Measurements from ENCODE around the gene NDUFV1. TPM values are rescaled to one million over a fixed set of nuclear protein-coding genes. Genes with fewer than 3 reads are reported as not detected.

NDUFV1 gene
- total RNA-seq, 1 donor from 2014 or later = 180 TPM

- no peaks in the 10 kb centered on the region for H3K27me3 Mint-ChIP-seq (ENCODE audit: unreplicated experiment)
- DNase-seq (ENCODE audit: extremely low spot score, unreplicated experiment) = peak; percentile 94
- no peaks in the 10 kb centered on the region for H3K9me3 Mint-ChIP-seq (ENCODE audit: unreplicated experiment)
- H3K27ac Mint-ChIP-seq (ENCODE audit: unreplicated experiment) = peak within 1 kb of the TSS; percentile 78
- H3K36me3 Mint-ChIP-seq (ENCODE audit: unreplicated experiment) = no peaks in the 10 kb centered on the region
- peaks cover 6% of the 10 kb centered on the region for H3K4me1 Mint-ChIP-seq (ENCODE audit: unreplicated experiment)
- H3K4me3 Mint-ChIP-seq (ENCODE audit: unreplicated experiment) = peak within 1 kb of the TSS; percentile 76
- TF ChIP-seq CTCF (IDR thresholded peaks at IDR 0.05) = peak; percentile 95
Measured at GRCh38 chr11:67629386-67630227, 22.9 kb downstream of the NDUFV1 start, which contains the start of gene NUDT8. NUDT8 (minus strand) TSS chr11:67629937; CDS start chr11:67629911, 26 bp downstream.

GRCh38 chr11:67630228-67630942 is 23.6 kb downstream of the NDUFV1 start:
- peak overlapping the region; percentile 78 for H3K27ac Mint-ChIP-seq (ENCODE audit: unreplicated experiment)
- peaks cover 6% of the 10 kb centered on the region for H3K4me1 Mint-ChIP-seq (ENCODE audit: unreplicated experiment)

GRCh38 chr11:67630943-67631331 is 24.2 kb downstream of the NDUFV1 start:
- H3K4me1 Mint-ChIP-seq (ENCODE audit: unreplicated experiment) = peaks cover 6% of the 10 kb centered on the region
- H3K9me3 Mint-ChIP-seq (ENCODE audit: unreplicated experiment) = no peaks in the 10 kb centered on the region
- H3K36me3 Mint-ChIP-seq (ENCODE audit: unreplicated experiment) = no peaks in the 10 kb centered on the region
- no peak for TF ChIP-seq CTCF (IDR thresholded peaks at IDR 0.05)
- peak overlapping the region; percentile 78 for H3K27ac Mint-ChIP-seq (ENCODE audit: unreplicated experiment)
- no peaks in the 10 kb centered on the region for H3K27me3 Mint-ChIP-seq (ENCODE audit: unreplicated experiment)
- H3K4me3 Mint-ChIP-seq (ENCODE audit: unreplicated experiment) = peak overlapping the region; percentile 76
- no peak for DNase-seq (ENCODE audit: extremely low spot score, unreplicated experiment)

More at GRCh38 chr11:67630228-67630942, 23.6 kb downstream of the NDUFV1 start:
- peak overlapping the region; percentile 76 for H3K4me3 Mint-ChIP-seq (ENCODE audit: unreplicated experiment)
- peak; percentile 99 for DNase-seq (ENCODE audit: extremely low spot score, unreplicated experiment)
- H3K9me3 Mint-ChIP-seq (ENCODE audit: unreplicated experiment) = no peaks in the 10 kb centered on the region
- no peaks in the 10 kb centered on the region for H3K36me3 Mint-ChIP-seq (ENCODE audit: unreplicated experiment)
- TF ChIP-seq CTCF (IDR thresholded peaks at IDR 0.05) = peak; percentile 78
- H3K27me3 Mint-ChIP-seq (ENCODE audit: unreplicated experiment) = no peaks in the 10 kb centered on the region

- DNase-seq (ENCODE audit: extremely low spot score, unreplicated experiment) = no peak
- H3K36me3 Mint-ChIP-seq (ENCODE audit: unreplicated experiment) = no peaks in the 10 kb centered on the region
- H3K27me3 Mint-ChIP-seq (ENCODE audit: unreplicated experiment) = no peaks in the 10 kb centered on the region
- no peaks in the 10 kb centered on the region for H3K9me3 Mint-ChIP-seq (ENCODE audit: unreplicated experiment)
- TF ChIP-seq CTCF (IDR thresholded peaks at IDR 0.05) = no peak
- H3K27ac Mint-ChIP-seq (ENCODE audit: unreplicated experiment) = no peak overlapping the region
- H3K4me3 Mint-ChIP-seq (ENCODE audit: unreplicated experiment) = peak overlapping the region; percentile 76
- peaks cover 6% of the 10 kb centered on the region for H3K4me1 Mint-ChIP-seq (ENCODE audit: unreplicated experiment)
Measured at GRCh38 chr11:67631411-67631810, 24.7 kb downstream of the NDUFV1 start.

GRCh38 chr11:67631853-67632174 is 25.1 kb downstream of the NDUFV1 start:
- Mint-ChIP-seq H3K27ac (ENCODE audit: unreplicated experiment) (no peak overlapping the region), H3K27me3 (ENCODE audit: unreplicated experiment) (no peaks in the 10 kb centered on the region), H3K4me3 (ENCODE audit: unreplicated experiment) (no peak overlapping the region), H3K4me1 (ENCODE audit: unreplicated experiment) (peaks cover 6% of the 10 kb centered on the region), H3K36me3 (ENCODE audit: unreplicated experiment) (no peaks in the 10 kb centered on the region), H3K9me3 (ENCODE audit: unreplicated experiment) (no peaks in the 10 kb centered on the region)
- no peak for TF ChIP-seq CTCF (IDR thresholded peaks at IDR 0.05)
- DNase-seq (ENCODE audit: extremely low spot score, unreplicated experiment) = no peak

All from osteocyte (in vitro differentiated cells).